NCI-H1092 (cell line): Measurements from ENCODE around the gene DNAAF5.
A peak's percentile ranks its signal among the peaks of the same experiment; 100 is the strongest.
"Not testable (repeated sequence)": the region's sequence is repeated elsewhere in the genome, so short reads cannot be mapped to it uniquely, and the experiment has no call there.

ENCODE experiments used
- DNase-seq: peaks from one replicate; lab custom pipeline; 2025; lab: John Stamatoyannopoulos, UW

DNAAF5 gene

GRCh38 chr7:782718-783449, 56.4 kb downstream of the DNAAF5 start:
- DNase-seq = no peak

- DNase-seq = no peak
Measured at GRCh38 chr7:783556-784490, 57.3 kb downstream of the DNAAF5 start.

GRCh38 chr7:784971-785370, 58.5 kb downstream of the DNAAF5 start:
- no peak for DNase-seq

- DNase-seq = no peak
Measured at GRCh38 chr7:785416-785815, 58.9 kb downstream of the DNAAF5 start.

- DNase-seq = peak; percentile 51
Measured at GRCh38 chr7:786472-787255, 60.2 kb downstream of the DNAAF5 start.

- DNase-seq = no peak
Measured at GRCh38 chr7:787332-788240, 61.1 kb downstream of the DNAAF5 start.

GRCh38 chr7:791519-791918, 65.0 kb downstream of the DNAAF5 start:
- DNase-seq = no peak

- no peak for DNase-seq
Measured at GRCh38 chr7:794207-794606, 67.7 kb downstream of the DNAAF5 start.

- no peak for DNase-seq
Measured at GRCh38 chr7:794671-795329, 68.3 kb downstream of the DNAAF5 start.

GRCh38 chr7:796434-797169, 70.1 kb downstream of the DNAAF5 start:
- DNase-seq = not testable (repeated sequence)

GRCh38 chr7:798921-799470, 72.5 kb downstream of the DNAAF5 start:
- no peak for DNase-seq

GRCh38 chr7:800692-801091, 74.2 kb downstream of the DNAAF5 start:
- DNase-seq = no peak

GRCh38 chr7:801351-801750, 74.9 kb downstream of the DNAAF5 start:
- not testable (repeated sequence) for DNase-seq

- DNase-seq = peak; percentile 71
Measured at GRCh38 chr7:801940-802381, 75.5 kb downstream of the DNAAF5 start.

GRCh38 chr7:802500-803242, 76.2 kb downstream of the DNAAF5 start:
- no peak for DNase-seq

GRCh38 chr7:803243-803635, 76.7 kb downstream of the DNAAF5 start:
- DNase-seq = no peak

- not testable (repeated sequence) for DNase-seq
Measured at GRCh38 chr7:803796-804195, 77.3 kb downstream of the DNAAF5 start.

- DNase-seq = no peak
Measured at GRCh38 chr7:805261-805660, 78.8 kb downstream of the DNAAF5 start.
